SK-N-MC (cell line): ENCODE data around the gene ATF6B.

Source experiments
- EZH2 ChIP-seq: fragments of 200-600 bp; sonication (generic); IDR thresholded peaks from one replicate; pipeline ENCODE4 v1.6.1; 2017; ENCODE audit warnings: antibody characterized with exemption
- FOXP2 ChIP-seq: optimal IDR thresholded peaks from 2 replicates; pipeline ENCODE3; 2011; ENCODE audit warnings: mild to moderate bottlenecking, moderate library complexity; ENCODE audit not compliant: insufficient read depth; ENCODE audit errors: extremely low read length, control extremely low read depth
- POLR2AphosphoS5 ChIP-seq: IDR thresholded peaks from 2 replicates; pipeline ENCODE4 v1.6.1; 2012; ENCODE audit warnings: mild to moderate bottlenecking, low read depth, low read length, borderline replicate concordance

DNA sequence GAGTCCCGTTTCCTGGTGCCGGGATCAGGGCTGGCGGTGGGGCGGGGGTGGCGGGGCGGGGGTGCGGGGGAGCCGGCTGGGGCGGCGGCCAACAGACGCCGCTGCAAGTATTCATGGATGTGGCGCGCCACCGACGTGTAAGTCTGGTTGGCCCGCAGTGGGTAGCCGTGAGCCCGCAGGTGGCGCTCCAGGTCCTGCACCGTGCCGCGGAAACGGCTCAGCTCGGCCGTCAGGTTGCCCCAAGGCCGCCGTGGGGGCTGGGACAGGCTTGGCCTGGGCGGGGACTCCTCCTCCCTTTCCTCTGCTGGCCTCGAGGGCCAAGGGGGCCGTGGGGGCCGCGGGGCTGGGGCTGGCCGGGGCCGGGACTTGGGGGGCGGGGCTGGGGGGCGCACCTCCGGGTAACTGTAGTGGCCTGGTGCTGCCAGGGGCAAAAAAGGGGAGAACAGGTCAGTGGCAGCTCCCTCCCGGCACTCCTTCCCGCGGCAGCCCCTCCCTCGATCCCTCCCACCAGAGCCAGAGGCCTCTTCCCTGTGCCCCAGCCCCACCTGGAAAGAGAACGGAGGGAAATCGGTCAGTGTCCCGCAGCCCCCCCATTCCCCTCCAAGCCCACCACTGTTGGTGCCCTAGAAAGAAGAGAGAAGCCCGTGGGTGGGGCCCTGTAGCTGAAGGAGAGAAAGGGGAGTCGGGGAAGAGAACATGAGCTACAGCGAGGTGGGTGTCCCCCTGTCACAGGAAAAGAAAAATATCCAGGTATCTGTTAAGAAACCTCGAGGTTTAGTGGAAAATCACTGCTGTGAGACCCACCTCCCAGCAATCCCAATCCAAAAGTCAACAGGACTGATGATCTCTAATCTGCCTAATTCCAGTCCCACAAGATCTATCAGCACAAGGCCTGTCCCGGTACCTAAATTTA, 40.2 kb downstream of the ATF6B start:
- TF ChIP-seq POLR2AphosphoS5 (no peak), EZH2 (no peak), FOXP2 (no peak)
